SK-N-SH (cell line): ENCODE results near the gene AUTS2. TPM values are rescaled to one million over a fixed set of nuclear protein-coding genes. Genes with fewer than 3 reads are reported as not detected.

Source experiments
- CTCF ChIA-PET: fragments of 300-600, 350-600 bp; formaldehyde crosslinking; extraction: SDS; loops from one replicate; lab custom pipeline; 2021; lab: Yijun Ruan, JAX
- POLR2A ChIA-PET: fragments of 350-600 bp; sonication (Branson Sonifier 250); formaldehyde crosslinking; extraction: SDS; loops from one replicate; lab custom pipeline; 2020; ENCODE audit warnings: antibody characterized with exemption, inconsistent platforms; lab: Yijun Ruan, JAX
- DNase-seq: peaks from one replicate; pipeline ENCODE4 v3.0.0; 2012
- H2AFZ ChIP-seq: fragments of 200-600 bp; sonication (generic); 2 replicates; pipeline ENCODE4 v1.8.1; 2016; ENCODE audit warnings: antibody characterized with exemption, mild to moderate bottlenecking, low read depth
- H3F3A ChIP-seq: fragments of 200-600 bp; sonication (generic); replicated peaks from 2 replicates; pipeline ENCODE3; 2016; ENCODE audit warnings: antibody characterized with exemption, mild to moderate bottlenecking; ENCODE audit not compliant: insufficient read depth
- H3K27ac ChIP-seq, 2 experiments: fragments of 200-500 bp in 1 of 2; fragments of 200-600 bp in 1 of 2; sonication (Bioruptor generic) in 1 of 2; sonication (generic), shearing (Covaris generic) in 1 of 2; 2 replicates each; pipeline versions ENCODE4 v1.5.1 to v1.6.1; 2014 to 2016; ENCODE audit warnings: low read depth in 2 of 2, inconsistent platforms in 1 of 2, low read length in 1 of 2, mild to moderate bottlenecking in 1 of 2, mixed read lengths in 1 of 2
- H3K27me3 ChIP-seq: fragments of 200-600 bp; sonication (generic), shearing (Covaris generic); 2 replicates; pipeline ENCODE4 v1.6.1; 2016; ENCODE audit warnings: mixed run types; ENCODE audit not compliant: insufficient read depth
- H3K36me3 ChIP-seq, 2 experiments: fragments of 200-500 bp in 1 of 2; fragments of 200-600 bp in 1 of 2; sonication (Bioruptor generic) in 1 of 2; sonication (generic) in 1 of 2; replicated peaks in 1 of 2; 2 replicates each; pipeline versions ENCODE3 to v1.5.1; 2014 to 2016; ENCODE audit warnings: low read length in 1 of 2, mild to moderate bottlenecking in 1 of 2; ENCODE audit not compliant: insufficient read depth in 2 of 2, control insufficient read depth in 1 of 2
- H3K4me1 ChIP-seq, 2 experiments: fragments of 200-500 bp in 1 of 2; fragments of 200-600 bp in 1 of 2; sonication (Bioruptor generic) in 1 of 2; sonication (generic), shearing (Covaris generic) in 1 of 2; 2 replicates each; pipeline versions ENCODE4 v1.5.1 to v1.6.1; 2014 to 2016; ENCODE audit warnings: low read depth in 1 of 2, low read length in 1 of 2, mixed run types in 1 of 2; ENCODE audit not compliant: insufficient read depth in 2 of 2, control insufficient read depth in 1 of 2
- H3K4me2 ChIP-seq: fragments of 200-600 bp; sonication (generic), shearing (Covaris generic); 2 replicates; pipeline ENCODE4 v1.6.1; 2017; ENCODE audit warnings: mixed run types
- H3K4me3 ChIP-seq, 2 experiments: fragments of 200-500 bp in 1 of 2; fragments of 200-600 bp in 1 of 2; sonication (Bioruptor generic) in 1 of 2; sonication (generic), shearing (Covaris generic) in 1 of 2; 2 replicates each; pipeline versions ENCODE4 v1.5.1 to v1.8.1; 2014 to 2016; ENCODE audit warnings: low read depth in 2 of 2, inconsistent platforms in 1 of 2, low read length in 1 of 2, mild to moderate bottlenecking in 1 of 2, mixed read lengths in 1 of 2, moderate library complexity in 1 of 2
- H3K79me2 ChIP-seq: fragments of 200-600 bp; sonication (generic); 2 replicates; pipeline ENCODE4 v1.8.1; 2017; ENCODE audit warnings: mild to moderate bottlenecking; ENCODE audit not compliant: insufficient read depth
- H3K9ac ChIP-seq: fragments of 200-600 bp; sonication (generic); 2 replicates; pipeline ENCODE4 v1.6.1; 2017; ENCODE audit warnings: mixed run types
- H3K9me2 ChIP-seq: fragments of 200-600 bp; sonication (generic); 2 replicates; pipeline ENCODE4 v1.6.1; 2017; ENCODE audit warnings: mixed run types
- H3K9me3 ChIP-seq: fragments of 200-600 bp; sonication (generic); 2 replicates; pipeline ENCODE4 v1.6.1; 2017; ENCODE audit warnings: mixed run types, mild to moderate bottlenecking, moderate library complexity
- H4K20me1 ChIP-seq: fragments of 200-600 bp; sonication (generic); 2 replicates; pipeline ENCODE4 v1.6.1; 2017; ENCODE audit warnings: mild to moderate bottlenecking, mixed run types; ENCODE audit not compliant: insufficient read depth
- CHD2 ChIP-seq: fragments of 150-350 bp; IDR thresholded peaks from 2 replicates; pipeline ENCODE4 v1.6.1; 2018; ENCODE audit warnings: low read length; ENCODE audit not compliant: partially characterized antibody
- ELF1 ChIP-seq: IDR thresholded peaks from 2 replicates; pipeline ENCODE4 v1.4.0; 2012
- EP300 ChIP-seq, 2 experiments: IDR thresholded peaks; 2 replicates each; pipeline versions ENCODE4 v1.4.0 to v1.6.1; 2012; ENCODE audit warnings: borderline replicate concordance in 1 of 2, low read depth in 1 of 2, low read length in 1 of 2
- EZH2phosphoT487 ChIP-seq: fragments of 200-600 bp; sonication (generic); IDR thresholded peaks from 2 replicates; pipeline ENCODE4 v1.6.1; 2017; ENCODE audit warnings: low read depth, mixed run types, mild to moderate bottlenecking, antibody characterized with exemption, moderate library complexity, borderline replicate concordance
- FOXM1 ChIP-seq: IDR thresholded peaks from 2 replicates; pipeline ENCODE4 v1.4.0; 2012; ENCODE audit warnings: low read depth, mild to moderate bottlenecking
- GABPA ChIP-seq: IDR thresholded peaks from 2 replicates; pipeline ENCODE4 v1.4.0; 2012; ENCODE audit warnings: low read depth, mild to moderate bottlenecking
- GATA2 ChIP-seq: sonication (generic); formaldehyde crosslinking; IDR thresholded peaks from 2 replicates; pipeline ENCODE4 v1.5.0; 2020; ENCODE audit warnings: mild to moderate bottlenecking, missing genetic modification reagents
- IRF3 ChIP-seq: fragments of 150-350 bp; IDR thresholded peaks from 2 replicates; pipeline ENCODE4 v1.6.1; 2016; ENCODE audit warnings: mild to moderate bottlenecking, low read depth, low read length
- MAX ChIP-seq: IDR thresholded peaks from 2 replicates; pipeline ENCODE4 v1.4.0; 2012; ENCODE audit warnings: low read depth
- MEF2A ChIP-seq: IDR thresholded peaks from 2 replicates; pipeline ENCODE4 v1.4.0; 2012; ENCODE audit warnings: low read depth, borderline replicate concordance
- PBX3 ChIP-seq: IDR thresholded peaks from 2 replicates; pipeline ENCODE4; 2012
- POLR2AphosphoS5 ChIP-seq: IDR thresholded peaks from 2 replicates; pipeline ENCODE4 v1.6.1; 2012; ENCODE audit warnings: low read depth, low read length
- RAD21 ChIP-seq: IDR thresholded peaks from 2 replicates; pipeline ENCODE4 v1.6.1; 2012; ENCODE audit warnings: mild to moderate bottlenecking, low read length
- RFX5 ChIP-seq: IDR thresholded peaks from 2 replicates; pipeline ENCODE4 v1.6.1; 2012; ENCODE audit warnings: mild to moderate bottlenecking, improper control_type of control experiment, low read length
- RXRA ChIP-seq: IDR thresholded peaks from 2 replicates; pipeline ENCODE4 v1.4.0; 2012; ENCODE audit warnings: low read depth, mild to moderate bottlenecking, borderline replicate concordance
- SMC3 ChIP-seq: IDR thresholded peaks from 2 replicates; pipeline ENCODE4 v1.6.1; 2012; ENCODE audit warnings: low read depth, low read length, improper control_type of control experiment
- USF2 ChIP-seq: fragments of 150-350 bp; IDR thresholded peaks from 2 replicates; pipeline ENCODE4 v1.6.1; 2017; ENCODE audit warnings: antibody characterized with exemption, low read length, low read depth, borderline replicate concordance
- YY1 ChIP-seq: IDR thresholded peaks from 2 replicates; pipeline ENCODE4 v1.4.0; 2012; ENCODE audit warnings: low read depth, mild to moderate bottlenecking
- polyA plus RNA-seq, 3 experiments: library from polyadenylated mRNA; depleted of rRNA; stranded (reverse); fragments of >200 nt; gene quantifications; 2 replicates each; pipeline ENCODE4 v1.2.3, GENCODE V29; 2012

The AUTS2 gene
- polyA plus RNA-seq, 1 of the 3 experiments (the other 2 are of a cell fraction): 15.6 TPM

- DNase-seq: no peak
- POLR2A ChIA-PET: no interaction called here
Observed at GRCh38 chr7:69719717-69720116, 121.4 kb downstream of the AUTS2 start.

More at GRCh38 chr7:69719717-69720116, 121.4 kb downstream of the AUTS2 start:
- no peaks in the 10 kb centered on the region for H3K9me2 ChIP-seq
- no peak overlapping the region for H3K27ac ChIP-seq
- no peak overlapping the region for H3K9ac ChIP-seq
- no peak for TF ChIP-seq YY1
- TF ChIP-seq SMC3: no peak
- no peak for TF ChIP-seq PBX3
- TF ChIP-seq ELF1: no peak
- TF ChIP-seq EZH2phosphoT487: no peak
- TF ChIP-seq RAD21: no peak
- no peak for TF ChIP-seq IRF3
- no peak for TF ChIP-seq EP300 (IDR thresholded peaks at IDR 0.05; ENCODE audit: borderline replicate concordance in 1 of 2, low read depth in 1 of 2, low read length in 1 of 2)
- TF ChIP-seq MEF2A: no peak
- no peak for TF ChIP-seq USF2
- no peak for TF ChIP-seq CHD2
- TF ChIP-seq GABPA: no peak
- no peak for TF ChIP-seq MAX
- TF ChIP-seq FOXM1: no peak
- TF ChIP-seq RXRA: no peak
- no peak for TF ChIP-seq POLR2AphosphoS5
- TF ChIP-seq GATA2 (CRISPR knock-in tag): no peak
- no peak for TF ChIP-seq RFX5
- CTCF ChIA-PET: interaction anchor here (1.8 kb wide), 1 partner anchor 11 kb away, joined by 4 read pairs; no protein-coding TSS in a partner anchor
- peaks cover 51% of the 10 kb centered on the region; the same call in 1 of the 2 replicates for H4K20me1 ChIP-seq
- H3K9me3 ChIP-seq: no peaks in the 10 kb centered on the region
- no peaks in the 10 kb centered on the region for H3K36me3 ChIP-seq
- H3K79me2 ChIP-seq: peaks cover 5% of the 10 kb centered on the region; the same call in 1 of the 2 replicates
- H3K27me3 ChIP-seq: no peaks in the 10 kb centered on the region
- no peak overlapping the region for H2AFZ ChIP-seq
- H3K4me3 ChIP-seq: no peak overlapping the region
- H3K4me2 ChIP-seq: no peak overlapping the region
- no peaks in the 10 kb centered on the region for H3F3A ChIP-seq
- H3K4me1 ChIP-seq: peaks cover 0 to 7% of the 10 kb centered on the region in 2 experiments; a peak in 1 of 4 replicates
